ENCODE data around the gene RAB9B. TPM values are rescaled to one million over a fixed set of nuclear protein-coding genes. Genes with fewer than 3 reads are reported as not detected.

RAB9B gene
- total RNA-seq, 1 experiment from 2014 or later = 0.05 TPM

GRCh38 chrX:103791228-103791627 is 40.8 kb downstream of the RAB9B start:
- H3K4me1 ChIP-seq (ENCODE audit: control insufficient read depth in 1 of 2, insufficient read depth in 2 of 2, low read length in 2 of 2) = no peaks in the 10 kb centered on the region
- POLR2A ChIA-PET = no interaction called here

More at GRCh38 chrX:103791228-103791627, 40.8 kb downstream of the RAB9B start:
- H3K9me2 ChIP-seq (ENCODE audit: insufficient read depth) = no peaks in the 10 kb centered on the region
- no peaks in the 10 kb centered on the region for H3K79me2 ChIP-seq (ENCODE audit: insufficient read depth, low read length)
- no peak overlapping the region for H3K9ac ChIP-seq (ENCODE audit: low read length)
- DNase-seq (ENCODE audit: low read depth, low spot score) (no peak), ATAC-seq (no peak)
- H3K27ac ChIP-seq (ENCODE audit: low read depth, low read length) = no peak overlapping the region
- H3K9me3 ChIP-seq (ENCODE audit: control insufficient read depth in 1 of 2, insufficient read depth in 1 of 2, low read depth in 1 of 2, low read length in 2 of 2) = no peaks in the 10 kb centered on the region
- H2AFZ ChIP-seq (ENCODE audit: low read depth, low read length, poor library complexity, severe bottlenecking) = no peak overlapping the region
- BruUV-seq (replicated peaks) = no TSS peak
- H3K4me2 ChIP-seq (ENCODE audit: low read length) = no peak overlapping the region
- H3K4me3 ChIP-seq (replicated peaks in 1 of 2; ENCODE audit: low read depth in 1 of 2, low read length in 2 of 2) = no peak overlapping the region
- no peaks in the 10 kb centered on the region for H4K20me1 ChIP-seq (ENCODE audit: insufficient read depth)
- peaks cover 32% of the 10 kb centered on the region for H3K27me3 ChIP-seq (ENCODE audit: insufficient read depth, low read length)
- H3K36me3 ChIP-seq (ENCODE audit: control insufficient read depth in 1 of 2, insufficient read depth in 2 of 2, low read length in 2 of 2) = no peaks in the 10 kb centered on the region
- TF ChIP-seq POLR2A (IDR thresholded peaks at IDR 0.05; ENCODE audit: borderline replicate concordance, extremely low read depth, insufficient read depth, insufficient read length) = no peak
- TF ChIP-seq SIN3A (IDR thresholded peaks at IDR 0.05; ENCODE audit: low read depth) = no peak
- no peak for TF ChIP-seq JUND (IDR thresholded peaks at IDR 0.05)
- TF ChIP-seq MAX (IDR thresholded peaks at IDR 0.05) = no peak
- no peak for TF ChIP-seq CBX3 (IDR thresholded peaks at IDR 0.05; ENCODE audit: low read depth)
- no peak for TF ChIP-seq CTCF (IDR thresholded peaks at IDR 0.05 in 2 of 3, conservative IDR thresholded peaks at IDR 0.05 in 1 of 3; ENCODE audit: borderline replicate concordance in 1 of 3, insufficient read depth in 1 of 3, low read depth in 2 of 3, low read length in 2 of 3)
- no peak for TF ChIP-seq EZH2phosphoT487 (IDR thresholded peaks at IDR 0.05; ENCODE audit: borderline replicate concordance)
- intact Hi-C loops (cut with micrococcal nuclease) = no loop called here
- RAD21 ChIA-PET (ENCODE audit: low non-redundant PET in 1 of 2, low total read pairs in 2 of 2, uncharacterized antibody in 2 of 2, unreplicated experiment in 2 of 2) = no interaction called here
- CTCF ChIA-PET = no interaction called here

Measured in HCT116 (cell line).